ENCODE data around the gene METTL23.

The METTL23 gene, protein sequence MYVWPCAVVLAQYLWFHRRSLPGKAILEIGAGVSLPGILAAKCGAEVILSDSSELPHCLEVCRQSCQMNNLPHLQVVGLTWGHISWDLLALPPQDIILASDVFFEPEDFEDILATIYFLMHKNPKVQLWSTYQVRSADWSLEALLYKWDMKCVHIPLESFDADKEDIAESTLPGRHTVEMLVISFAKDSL

DNA sequence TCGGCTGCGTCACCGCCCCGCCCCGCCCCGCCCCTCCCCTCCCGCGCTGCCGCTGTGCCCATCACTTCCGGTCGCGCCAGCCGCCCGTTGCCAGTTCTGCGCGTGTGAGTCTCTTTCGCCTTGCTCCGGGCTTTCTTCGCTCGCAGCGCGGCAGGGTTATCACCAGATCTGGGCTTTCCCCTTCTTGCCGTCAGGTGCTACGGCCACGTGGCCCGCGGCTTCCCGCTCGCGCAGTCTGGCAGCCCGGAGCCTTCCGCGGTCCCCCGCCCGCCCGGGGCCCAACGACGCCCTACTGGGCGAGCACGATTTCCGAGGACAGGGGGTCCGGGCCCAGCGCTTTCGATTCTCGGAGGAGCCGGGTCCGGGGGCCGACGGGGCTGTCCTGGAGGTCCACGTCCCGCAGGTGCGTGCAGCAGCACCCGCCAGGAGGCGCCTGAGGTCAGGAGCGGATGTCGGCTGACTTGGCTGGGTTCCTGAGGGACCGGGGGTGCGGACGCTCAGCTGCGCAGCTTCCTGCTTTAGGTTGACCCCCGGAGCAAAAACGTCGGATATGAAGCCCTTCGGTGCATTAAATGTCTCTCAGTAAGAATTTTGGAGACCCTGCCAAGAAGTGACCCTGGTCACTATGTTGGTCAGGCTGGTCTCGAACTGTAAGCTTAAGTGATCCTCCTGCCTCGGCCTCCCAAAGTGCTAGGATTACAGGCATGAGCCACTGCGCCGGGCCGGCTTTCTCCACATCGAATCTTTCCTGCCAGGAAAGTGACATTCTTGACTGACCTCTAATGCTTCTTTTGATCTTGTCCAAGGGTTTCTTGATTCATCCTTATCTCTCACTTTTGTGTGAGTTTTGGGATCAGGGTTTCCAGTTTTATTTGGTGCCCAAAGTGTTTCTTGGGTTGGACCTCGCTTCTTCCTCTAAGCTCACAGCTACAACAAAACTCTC lies at the start of gene METTL23:
METTL23 (plus strand) TSS at position 64 of the 943 bp plus-strand sequence. CDS start 2,872 bp downstream, outside the sequence.
- DNase-seq = peak in 36 of 51 donors; percentile 44 to 82 (median 72)

DNA sequence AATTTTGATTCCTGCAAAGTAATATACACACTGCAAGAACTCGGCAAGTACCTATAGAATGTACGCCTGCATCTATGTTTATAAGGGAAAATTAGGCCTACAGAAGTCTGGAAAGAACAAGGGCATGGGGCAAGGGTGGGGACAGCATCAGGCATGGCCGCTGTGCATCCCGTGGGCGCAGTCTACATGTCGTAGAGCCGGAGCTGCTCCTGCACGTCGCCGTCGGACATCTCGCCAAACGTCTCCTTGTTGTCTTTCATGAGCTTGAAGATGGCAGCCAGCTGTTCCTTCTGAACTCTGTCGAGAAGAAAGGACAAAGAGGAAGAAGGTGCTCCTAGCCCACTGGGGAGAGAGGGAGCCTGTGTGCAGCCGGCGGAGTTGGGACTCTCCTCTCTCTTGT lies 49.2 kb upstream of the METTL23 start:
- DNase-seq = no peak

DNA sequence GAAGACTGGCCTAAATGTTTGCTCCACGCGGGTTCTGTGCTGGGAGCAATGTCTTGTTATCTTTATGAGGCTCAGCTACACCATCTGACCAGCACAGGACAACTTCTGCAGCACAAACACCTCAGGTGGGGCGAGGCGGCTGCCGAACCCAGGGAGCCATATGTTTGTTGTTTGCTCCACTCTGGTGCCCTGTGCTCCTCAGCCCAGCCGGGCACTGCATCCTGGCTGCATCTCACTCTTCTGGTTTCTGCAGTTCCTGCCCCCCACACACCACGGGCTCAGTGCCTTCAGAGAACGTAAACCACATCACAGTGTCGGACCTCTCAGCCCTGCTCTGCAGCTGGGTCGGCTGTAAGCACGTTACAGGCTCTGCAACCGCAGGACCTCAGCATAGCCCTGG lies 48.3 kb upstream of the METTL23 start:
- no peak for DNase-seq

DNA sequence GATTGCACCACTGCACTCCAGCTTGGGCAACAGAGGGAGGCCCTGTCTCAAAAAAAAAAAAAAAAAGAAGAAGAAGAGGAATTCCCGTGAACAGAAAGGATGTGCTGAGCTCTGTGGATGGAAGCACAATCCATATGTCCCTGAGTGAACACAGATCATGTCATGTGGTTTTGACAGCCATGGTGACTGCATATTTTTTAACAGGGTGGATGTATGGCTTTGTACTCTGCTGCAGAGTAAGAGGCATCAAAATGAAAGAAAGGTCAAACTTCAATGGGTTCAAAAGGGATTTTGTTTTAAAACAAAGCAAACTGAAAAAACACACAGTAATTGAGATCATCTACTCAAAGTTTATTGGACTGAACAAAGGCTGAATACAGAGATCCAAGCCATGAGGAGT lies 47.4 kb upstream of the METTL23 start:
- DNase-seq = no peak

DNA sequence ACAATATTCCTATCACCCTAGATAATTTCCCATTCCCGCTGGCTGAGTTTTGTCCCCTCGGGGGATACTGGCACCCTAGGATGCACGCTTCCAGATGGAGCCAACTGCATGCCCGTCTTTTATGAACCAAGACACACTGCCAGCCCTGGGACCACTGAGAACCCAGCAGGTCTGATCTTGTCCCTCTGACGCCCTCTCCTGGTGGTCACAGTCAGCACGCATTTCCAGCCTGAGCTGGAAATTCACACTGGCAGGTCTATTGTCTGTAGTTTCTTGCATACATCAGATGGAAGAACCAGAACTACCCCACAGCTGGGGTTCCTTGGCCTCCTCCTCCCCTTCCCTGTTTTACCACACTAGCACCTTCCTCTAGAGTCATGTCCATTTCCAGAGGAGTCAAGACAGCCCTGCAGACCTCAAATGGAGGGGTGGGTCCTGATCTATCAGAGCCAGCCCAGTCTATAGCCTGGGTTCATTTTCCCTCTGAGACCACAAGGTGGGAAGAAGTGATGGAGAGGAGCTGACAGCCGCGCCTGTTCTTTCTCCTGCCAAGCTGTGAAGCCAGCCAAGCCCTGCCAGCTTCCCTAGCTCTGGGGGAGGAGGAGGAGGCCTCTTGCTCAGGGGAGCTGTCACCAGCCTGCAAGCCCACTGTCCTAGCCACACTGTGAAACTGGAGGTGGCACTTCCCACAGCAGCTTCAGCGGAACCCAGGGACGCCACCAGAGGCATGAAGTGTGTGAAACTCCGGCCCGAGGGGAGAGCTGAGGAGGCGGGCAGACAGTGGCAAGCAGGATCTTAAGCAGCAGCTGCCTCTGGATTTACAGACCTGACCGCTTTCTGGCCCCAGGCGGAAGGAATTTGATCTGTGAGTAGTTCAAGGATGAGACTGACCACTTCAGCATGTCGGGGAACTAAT lies 45.2 kb upstream of the METTL23 start:
- peak in 32 of 51 donors; percentile 12 to 75 (median 42) for DNase-seq

DNA sequence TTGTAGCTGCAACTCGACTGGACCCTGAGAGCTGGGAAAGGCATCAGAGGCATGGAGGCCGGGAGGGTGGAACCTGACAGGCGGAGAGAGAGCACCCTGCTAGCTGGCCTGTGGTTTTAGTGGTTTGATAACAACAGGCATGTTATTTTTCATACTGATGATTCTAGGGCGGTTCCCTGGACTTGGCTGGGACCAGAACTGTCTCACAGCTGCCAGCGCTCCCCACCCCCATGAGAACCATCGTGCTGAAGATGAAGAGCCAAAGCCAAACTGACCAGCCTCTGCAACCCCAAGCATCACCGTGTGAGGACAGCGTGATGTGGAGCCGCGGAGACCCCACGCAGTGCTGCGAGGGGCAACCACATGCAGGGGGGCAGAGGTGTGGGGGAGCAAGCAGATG lies 44.3 kb upstream of the METTL23 start:
- no peak for DNase-seq

DNA sequence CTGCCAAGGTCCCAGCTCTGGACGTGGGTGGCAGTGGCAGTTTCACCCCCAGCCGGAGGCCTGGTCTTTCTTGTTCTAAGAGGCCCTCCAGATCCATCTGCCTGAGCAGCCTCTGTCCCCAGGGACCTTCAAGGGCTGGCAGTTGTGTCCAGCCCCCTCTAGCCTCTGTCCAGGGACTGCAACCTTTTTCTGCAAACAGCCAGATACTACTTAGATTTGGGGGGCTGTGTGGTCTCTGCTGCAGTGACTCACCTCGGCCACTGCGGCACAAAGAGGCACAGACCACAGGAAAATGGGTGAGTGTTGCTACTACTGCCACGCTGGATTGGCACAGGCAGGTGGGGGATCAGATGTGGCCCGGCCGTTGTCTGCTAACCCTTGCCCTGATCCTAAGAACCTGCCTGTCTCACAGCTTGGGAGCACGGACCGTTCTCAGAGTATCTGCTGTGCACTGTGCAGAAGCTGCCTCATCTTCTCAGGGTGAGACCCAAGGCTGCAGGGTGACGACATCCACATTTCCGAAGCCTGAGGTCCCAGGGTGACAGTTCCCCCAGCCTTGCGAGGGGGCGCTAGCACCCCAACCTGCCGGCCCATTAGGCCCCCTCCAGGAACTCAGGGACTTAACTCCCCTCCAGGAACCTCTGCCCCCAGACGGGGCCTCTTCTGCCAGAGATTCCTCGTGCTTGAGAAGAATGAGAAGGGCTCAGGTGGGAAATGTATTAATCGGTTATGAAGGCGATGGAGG lies 43.5 kb upstream of the METTL23 start:
- DNase-seq = no peak

DNA sequence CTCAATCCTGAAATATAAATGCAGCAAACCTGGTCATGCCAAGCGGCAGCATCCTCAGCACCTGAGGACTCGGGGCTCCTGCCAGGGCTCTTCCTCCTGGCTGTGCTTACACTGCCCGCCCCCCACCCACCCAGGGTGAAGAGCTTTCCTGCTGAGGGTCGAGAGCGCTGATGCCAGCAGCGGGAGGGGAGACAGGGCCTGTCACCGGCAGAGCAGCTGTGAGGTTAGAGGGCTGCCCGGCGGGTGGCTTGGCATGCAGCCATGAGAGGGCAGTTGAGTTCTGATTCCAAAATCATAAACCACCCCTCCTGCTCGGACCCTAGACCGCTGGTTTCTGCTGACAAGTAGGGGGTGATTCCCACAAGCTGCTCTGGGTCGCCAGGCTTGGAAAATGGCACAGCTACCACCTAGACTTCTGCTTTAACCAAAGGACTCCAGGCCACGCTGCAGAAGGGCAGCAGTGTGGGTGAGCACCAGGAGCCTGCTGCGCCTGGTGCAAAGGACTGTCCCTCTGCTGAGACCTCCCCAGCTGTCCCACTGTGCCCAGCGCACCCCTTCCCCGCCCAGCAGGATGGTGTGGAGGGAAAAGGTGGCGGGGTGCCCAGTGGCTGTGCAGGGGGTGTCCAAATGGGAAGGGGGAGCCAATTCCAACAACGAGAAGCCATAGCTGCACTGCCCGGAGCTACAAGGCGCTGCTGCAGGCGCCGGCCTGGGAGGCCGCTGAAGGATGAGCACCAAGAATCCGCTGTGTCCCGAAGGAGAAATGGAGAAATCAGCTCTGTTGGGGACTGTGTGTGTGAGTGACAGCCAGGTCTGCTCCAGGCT lies 42.5 kb upstream of the METTL23 start:
- no peak for DNase-seq

DNA sequence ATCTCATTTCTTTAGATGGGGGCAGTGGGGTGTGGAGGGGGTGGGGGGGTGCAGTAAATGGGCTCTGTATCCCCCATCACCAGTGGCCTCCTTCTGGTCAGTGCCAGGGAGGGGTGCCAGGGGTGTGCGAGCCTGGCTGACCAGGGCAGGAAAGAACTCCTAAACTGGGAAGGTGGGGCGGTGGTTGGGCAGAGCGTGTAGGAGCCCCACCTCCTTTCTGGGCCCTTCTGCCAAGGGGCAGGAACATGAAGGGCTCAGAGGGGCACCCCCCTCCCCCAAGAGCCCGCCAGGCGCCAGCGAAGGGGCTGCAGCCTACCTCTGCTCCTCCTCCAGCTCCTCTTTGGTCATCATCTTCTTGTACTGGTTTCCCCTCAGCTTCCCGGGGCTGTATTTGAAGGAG lies 41.9 kb upstream of the METTL23 start:
- no peak for DNase-seq

DNA sequence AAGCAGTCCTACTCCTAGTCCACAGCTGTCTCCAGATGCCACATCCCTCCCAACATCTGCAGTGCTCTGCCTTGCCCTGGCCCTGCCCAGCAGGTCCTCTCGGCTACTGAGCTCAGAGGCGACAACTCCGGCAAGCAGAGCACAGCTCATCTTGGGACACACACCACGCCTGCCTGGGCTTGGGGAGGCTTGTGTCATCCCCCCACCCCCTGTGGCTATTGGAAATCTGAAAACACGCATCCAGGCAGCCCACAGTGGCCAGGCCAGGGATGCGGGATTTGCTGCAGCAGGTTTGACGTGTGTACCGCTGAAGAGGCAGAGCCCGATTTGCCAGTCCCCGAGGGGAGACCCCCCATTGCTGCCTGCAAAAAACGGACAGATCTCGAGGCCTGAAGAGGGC lies 41.3 kb upstream of the METTL23 start:
- no peak for DNase-seq

DNA sequence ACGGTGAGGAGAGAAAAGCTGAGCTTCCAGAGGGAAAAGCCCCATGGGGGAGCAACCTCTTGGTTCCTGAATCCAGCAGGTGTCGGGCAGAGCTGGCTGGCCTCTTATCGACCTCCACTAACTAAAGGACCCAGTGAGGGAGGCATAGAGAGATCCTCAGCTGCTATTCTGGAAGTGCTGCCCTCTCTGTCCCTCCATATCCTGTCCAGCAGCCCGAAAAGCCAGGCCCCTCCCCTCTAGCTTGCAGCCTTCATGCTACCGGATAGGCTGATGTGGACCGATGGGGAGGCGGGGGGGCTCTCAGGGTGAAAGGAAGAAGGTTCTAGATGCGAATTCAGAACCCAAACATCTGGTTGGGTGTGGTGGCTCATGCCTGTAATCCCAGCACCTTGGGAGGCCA lies 40.8 kb upstream of the METTL23 start:
- DNase-seq = no peak

DNA sequence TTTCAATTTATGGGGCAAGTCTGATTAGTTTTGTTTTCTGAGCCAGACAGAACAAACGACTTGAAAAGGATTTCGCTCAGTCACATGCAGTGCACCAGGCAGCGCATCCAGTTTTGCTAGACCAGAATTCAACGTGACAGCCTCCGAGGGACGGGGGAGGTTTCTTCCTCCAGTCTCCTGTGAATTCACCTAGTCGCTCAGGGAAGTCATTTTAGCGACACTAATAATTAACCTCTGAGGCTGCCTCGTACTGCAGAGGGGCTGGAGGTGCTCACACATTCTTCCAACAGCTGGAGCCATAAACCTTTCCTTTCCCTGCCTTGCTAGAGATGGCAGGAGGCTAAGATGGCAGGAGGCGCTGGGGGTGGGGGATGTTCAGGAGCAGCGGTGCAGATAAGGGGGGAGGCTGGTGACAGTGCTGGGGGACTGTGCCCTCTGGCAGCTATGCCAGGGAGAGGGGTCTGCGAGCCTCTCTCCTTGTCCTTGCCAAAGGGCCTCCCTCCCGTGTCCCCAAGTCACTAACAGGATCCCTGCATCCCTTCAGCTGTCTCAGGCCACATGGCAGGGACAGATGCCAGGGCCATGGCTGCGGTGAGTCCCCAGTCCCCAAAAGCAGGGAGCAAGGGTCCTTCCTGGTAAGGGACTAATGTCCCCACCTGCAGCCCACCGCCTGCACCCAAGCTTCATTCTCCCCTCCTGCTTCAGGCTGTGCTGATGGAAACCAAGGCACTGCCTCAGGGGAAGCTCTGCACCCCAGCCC lies 39.9 kb upstream of the METTL23 start:
- peak in 1 of 51 donors; percentile 42 for DNase-seq

DNA sequence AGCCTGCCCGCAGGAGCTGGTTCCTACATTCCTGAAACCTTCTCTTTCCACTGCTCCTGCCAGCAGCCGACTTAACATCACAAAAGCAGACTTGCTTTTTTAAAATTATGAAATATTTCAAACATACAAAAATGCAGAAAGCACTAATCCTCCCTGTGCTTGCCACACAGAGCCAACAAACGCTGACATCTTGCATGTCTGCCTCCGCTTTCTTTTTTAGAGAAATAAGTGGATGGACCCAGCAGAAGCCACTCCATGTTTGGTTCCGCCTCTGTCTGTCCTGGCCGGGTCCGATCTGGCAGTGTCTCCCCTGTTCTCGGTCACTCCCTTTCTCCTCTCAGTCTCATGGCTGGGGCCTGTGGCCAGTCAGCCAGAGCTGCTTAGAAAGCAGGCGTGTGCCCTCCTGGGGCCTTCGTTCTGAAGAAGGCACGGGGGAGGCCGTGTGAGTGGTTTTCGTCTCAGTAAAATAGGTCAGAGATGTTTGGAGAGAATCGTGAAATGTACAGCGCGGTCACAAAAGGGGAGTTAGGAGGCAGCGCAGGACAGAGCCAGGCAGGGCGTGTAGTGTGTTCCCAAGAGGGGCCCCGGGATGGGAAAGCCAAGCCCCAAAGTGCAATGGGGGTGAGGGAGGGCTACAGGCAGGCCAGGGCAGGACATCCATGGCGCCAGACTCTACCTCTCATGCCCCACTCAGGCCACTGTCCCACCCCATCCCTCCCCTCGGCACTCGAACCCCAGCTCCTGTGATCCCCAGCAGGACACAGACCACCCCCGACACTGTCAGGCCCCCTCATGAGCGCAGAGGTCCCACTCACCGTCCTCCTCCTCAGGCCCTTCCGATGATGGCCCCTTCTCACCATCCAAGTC lies 39.1 kb upstream of the METTL23 start:
- peak in 15 of 51 donors; percentile 16 to 56 (median 43) for DNase-seq

DNA sequence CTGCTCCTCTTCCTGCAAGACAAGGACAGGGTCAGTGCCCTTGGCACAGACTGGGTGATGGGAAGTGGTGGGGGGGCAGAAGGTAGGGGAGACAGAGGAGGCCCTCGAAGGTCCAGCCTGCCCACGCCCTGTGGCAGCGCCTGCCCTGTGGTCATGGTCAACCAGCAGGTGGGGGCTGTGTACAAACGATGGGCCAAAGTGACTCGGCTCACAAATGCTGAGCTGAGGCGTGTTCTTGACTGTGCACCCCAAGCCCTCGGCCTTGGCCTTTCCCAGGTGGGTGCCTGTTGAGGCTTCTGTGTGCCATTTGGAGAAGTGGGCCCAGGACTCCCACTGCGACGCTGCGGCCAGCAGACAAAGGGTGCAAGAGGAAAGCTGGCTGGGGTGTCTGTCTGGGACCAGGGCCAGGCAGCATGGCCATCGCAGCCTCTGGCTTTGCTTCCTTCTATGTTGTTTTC lies 38.4 kb upstream of the METTL23 start:
- DNase-seq = peak in 7 of 51 donors; percentile 19 to 69 (median 29)

DNA sequence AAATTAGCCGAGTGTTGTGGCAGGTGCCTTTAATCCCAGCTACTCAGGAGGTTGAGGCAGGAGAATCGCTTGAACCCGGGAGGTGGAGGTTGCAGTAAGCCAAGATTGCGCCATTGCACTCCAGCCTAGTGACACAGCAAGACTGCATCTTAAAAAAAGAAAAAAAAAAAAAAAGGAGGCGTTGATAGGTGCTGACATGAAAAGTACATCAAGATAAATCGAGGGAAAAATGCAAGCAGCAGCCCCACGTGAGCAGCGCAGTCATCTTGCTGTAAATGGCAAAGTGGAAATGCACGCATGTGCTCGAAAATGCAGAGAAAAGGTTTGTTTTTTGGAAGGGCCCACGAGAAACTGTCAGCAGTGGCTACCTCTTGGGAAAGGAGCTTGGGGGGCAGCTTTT lies 36.8 kb upstream of the METTL23 start:
- DNase-seq = no peak

DNA sequence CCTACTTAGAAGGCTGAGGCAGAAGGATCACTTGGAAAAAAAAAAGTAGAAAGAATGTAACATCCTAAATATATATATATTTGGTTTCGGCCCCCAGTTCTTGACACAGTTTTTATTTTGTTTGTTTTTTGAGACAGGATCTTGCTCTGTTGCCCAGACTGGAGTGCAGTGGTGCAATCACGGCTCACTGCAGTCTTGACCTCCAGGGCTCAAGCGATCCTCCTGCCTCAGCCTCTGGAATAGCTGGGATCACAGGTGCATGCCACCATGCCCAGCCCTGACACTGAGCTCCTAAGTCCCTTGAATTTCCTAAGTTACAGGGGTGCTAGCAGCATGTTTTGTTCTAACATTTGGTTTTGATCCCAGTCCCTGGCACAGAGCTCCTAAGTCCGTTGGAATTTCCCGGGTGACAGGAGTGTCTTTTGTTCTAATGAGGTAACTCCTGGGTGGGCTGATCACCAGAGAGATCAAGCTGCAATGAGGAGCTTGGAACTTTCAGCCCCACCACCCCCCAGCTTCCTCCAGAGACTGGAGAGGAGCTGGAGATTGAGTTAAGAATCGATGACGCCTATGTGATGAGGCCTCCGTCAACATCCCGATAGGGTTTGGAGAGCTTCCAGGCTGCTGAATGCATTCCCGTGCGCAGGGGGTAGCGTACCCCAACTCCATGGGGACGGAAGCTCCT lies 35.9 kb upstream of the METTL23 start:
- no peak for DNase-seq

DNA sequence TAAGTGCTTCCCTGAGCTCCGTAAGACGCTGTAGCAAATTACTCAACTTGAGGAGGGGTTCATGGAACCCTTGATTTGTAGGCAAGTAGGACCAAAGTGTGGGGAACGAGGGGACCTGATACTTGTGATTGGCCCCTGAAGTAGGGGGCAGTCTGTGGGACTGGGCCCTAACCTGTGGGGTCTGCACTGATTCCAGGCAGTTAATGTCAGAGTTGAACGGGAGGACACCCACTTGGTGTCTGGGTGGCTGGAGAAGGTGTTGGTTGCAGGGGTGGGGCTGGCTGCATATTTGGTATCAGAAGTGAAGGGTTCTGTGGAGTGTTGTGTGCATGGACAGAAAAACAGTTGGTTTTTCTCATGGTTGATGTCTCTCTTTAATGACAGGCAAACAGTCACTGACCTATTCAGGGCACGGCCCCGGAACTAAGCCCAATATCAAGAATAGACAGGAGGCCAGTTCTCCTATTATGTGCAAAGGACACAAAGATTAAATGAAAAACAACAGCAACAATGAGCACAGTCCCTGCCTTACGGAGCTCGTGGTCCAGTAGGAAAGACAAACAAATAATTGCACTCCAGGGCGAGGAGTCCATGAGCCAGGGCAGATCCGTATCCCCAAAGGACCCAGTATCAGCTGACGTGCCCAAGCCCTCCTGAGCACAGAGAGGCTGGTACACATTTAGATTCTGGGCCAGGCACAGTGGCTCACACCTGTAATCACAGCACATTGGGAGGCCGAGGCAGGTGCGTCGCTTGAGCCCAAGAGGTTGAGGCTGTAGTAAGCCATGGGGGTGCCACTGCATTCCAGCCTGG lies 35.1 kb upstream of the METTL23 start:
- DNase-seq = no peak
